DMS153 (cell line): ENCODE data around the gene DGUOK.

Source experiments
- DNase-seq: peaks from one replicate; lab custom pipeline; 2025; lab: John Stamatoyannopoulos, UW

DGUOK gene

GRCh38 chr2:73979686-73980085, 53.0 kb downstream of the DGUOK start:
- no peak for DNase-seq

GRCh38 chr2:73980566-73980965, 53.9 kb downstream of the DGUOK start:
- no peak for DNase-seq

DNA sequence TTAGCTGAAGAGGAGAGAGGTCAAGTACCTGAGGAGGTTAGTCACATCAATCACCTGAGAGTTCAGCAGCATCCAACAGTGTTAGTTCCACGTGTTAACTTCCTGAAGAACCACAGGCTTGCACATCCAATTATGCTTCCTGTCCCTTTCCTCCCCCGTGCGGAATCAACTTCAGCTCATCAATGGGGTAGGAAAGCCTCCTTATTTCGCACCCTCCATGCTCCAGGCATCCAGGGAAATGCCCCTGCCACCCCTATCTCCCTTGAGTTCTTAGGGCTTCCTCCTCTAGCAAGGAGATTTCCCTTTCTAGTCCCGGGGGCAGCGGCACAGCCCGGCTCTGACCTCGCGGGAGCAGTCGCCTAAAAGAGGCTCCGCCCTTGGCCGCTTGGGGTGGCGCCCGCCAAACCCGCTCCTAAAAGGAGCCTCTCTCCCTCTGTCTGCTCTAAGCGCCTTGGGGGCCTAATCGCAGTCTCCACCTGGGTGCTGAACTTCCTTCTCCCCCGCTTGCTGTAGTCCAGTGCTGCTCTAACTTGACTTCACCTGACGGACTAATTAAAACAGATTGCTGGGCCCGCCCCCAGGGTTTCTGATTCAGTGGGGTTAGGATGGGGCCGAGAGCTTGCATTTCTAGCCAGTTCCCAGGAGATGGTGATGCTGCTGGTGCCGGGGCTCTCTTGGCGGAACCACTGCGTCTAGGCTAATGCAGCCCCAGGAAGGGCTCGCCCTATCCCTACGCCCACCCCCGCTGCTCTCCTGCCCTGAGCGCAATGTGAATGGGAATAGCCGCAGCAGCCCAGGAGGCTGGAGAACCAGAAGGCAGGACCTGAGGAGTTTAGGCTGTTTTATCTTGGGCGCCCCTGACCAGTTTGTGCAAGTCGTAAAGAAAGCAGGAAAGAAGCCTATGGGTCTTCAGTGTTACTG, 54.7 kb downstream of the DGUOK start:
- DNase-seq, result peak; percentile 33

- DNase-seq, result no peak
Observed at GRCh38 chr2:73982140-73982617, 55.5 kb downstream of the DGUOK start.

DNA sequence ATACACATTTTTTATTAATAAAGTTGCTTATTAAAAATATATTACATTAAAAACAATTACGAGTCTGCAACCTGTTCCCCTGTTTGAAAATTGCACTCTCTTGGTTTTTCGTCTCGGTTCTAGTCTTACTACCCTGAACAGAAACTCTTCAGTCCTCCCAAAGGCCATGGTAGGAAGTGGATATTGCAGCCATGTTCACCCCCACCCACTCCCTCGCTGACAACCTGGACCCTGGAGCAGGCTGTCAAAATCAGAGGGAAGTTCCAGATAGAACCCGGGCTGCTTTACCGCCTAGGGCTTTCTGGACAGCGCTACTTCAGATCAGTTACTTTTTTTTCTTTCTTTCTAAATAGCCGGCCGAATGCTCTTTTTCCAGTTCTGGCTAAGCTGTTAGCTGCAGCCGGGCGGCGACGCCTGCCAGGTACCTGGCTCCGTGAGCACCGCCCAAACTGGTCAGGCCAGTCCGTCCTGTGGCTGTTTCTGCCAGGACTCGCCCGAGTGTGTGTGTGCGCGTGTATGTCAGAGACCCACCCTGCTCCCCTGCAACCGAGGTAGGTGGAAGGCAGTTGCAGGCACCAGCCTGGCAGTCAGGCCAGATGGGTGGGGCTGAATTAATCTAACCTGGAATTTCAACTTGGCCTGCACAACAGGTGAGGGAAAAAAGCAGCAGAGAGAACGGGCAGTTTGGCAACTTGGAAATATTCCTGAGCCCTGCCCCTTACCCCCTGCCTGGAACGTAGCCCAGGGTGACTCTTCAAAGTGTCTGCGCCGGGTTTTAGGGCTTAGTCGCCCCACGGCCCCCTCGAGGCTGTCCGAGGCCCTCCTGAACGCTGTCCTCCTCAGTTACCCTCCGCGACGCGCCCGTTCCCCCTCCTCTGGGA, 56.9 kb downstream of the DGUOK start:
- DNase-seq, result peak; percentile 79

DNA sequence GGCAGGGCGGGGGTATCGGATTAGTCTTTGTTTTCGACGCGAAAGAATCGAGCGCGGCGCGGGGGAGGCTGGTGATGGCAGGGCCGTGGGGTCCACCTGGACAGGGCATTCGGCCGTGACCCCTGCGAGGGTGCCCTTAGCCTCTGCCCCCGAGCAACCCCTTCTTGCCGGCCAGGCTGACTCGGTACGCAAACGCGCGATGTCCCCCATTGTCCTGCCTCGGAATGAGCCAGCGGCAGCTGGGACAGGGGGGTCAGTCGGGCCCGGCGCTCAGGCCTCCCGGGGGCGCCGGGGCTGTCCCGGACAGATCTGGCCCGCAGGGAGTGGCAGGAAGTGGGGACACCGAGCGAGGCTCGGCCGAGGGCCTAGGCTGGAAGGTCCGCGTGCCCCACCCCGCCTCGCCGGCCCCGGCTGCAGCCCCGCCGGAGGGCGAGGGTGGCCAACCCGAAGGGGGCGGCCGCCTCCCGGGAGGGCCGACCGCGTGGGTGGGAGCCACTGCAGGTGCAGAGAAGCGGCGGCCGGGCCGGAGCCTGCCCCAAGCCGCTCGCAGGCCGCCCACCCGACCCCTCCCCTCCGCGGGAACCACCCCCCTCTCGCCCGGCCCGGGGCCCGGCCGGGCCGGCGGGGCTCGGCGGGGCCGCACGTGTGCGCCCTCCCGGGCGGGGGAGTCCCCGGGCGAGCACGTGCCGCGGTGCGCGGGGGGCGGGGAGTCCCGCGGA, 57.7 kb downstream of the DGUOK start, which contains the start of gene TET3:
TET3 (plus strand) TSS at position 708 of the 719 bp plus-strand sequence. CDS start 1,494 bp downstream, outside the sequence.
- peak; percentile 22 for DNase-seq

- no peak for DNase-seq
Observed at GRCh38 chr2:73984922-73985307, 58.2 kb downstream of the DGUOK start.

DNA sequence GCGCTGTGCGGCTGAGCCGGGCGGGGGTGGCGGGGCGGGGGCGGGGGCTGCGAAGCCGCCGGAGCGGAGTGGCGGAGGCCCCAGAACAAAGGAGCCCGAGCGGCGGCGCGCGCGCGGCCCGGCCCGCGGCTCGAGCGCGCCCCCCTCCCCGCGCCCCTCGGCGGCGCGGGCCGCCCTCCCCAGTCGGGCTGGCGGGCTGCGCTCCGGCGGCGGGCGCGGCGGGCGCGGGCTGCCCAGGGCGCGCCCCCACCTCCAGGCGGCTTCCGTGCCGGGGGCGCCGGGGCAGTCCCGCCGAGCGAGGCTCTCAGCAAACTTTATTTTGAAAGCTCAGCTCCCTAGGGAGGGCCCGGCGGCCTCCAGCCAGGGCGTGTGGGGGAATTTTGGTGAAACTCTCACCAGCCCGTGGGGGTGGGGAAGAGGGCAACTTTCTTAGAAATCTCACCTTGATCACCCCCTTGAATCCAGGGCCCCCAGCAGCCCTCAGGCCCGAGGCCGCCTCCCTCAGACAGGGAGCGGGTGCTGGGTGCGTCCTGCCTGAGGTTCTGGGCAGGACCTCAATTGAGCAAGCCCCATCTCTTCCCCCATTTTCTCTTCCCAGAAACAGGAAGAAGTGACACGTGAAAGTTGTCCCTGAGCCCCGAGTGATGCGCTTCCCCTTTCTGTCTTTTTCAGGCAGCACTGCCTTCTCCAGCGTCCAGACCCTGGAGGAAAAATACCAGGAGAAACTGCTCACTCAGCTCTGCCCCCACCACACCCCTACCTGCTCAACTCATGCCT, 58.8 kb downstream of the DGUOK start:
- DNase-seq, result no peak

DNA sequence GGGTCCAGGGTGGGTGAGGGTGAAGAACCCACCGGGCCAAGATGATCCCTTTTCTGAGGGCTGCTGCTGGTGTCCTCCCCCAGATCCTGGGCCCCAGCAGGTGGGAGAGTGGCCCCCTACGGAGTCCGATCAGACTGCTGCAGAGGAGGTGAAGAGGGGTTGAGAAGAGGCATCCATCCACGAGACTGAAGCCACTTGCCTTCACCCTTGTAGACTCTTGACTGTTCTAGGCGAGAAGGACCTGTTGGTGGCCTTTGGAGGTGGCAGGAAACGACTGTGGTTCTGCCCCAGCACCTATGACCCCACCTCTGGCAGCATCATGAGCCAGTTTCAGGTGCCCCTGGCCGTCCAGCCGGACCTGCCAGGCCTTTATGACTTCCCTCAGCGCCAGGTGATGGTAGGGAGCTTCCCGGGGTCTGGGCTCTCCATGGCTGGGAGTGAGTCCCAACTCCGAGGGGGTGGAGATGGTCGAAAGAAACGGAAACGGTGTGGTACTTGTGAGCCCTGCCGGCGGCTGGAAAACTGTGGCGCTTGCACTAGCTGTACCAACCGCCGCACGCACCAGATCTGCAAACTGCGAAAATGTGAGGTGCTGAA, 59.5 kb downstream of the DGUOK start:
- DNase-seq, result no peak

GRCh38 chr2:73987109-73987947, 60.6 kb downstream of the DGUOK start:
- DNase-seq, result no peak

GRCh38 chr2:73987948-73988700, 61.4 kb downstream of the DGUOK start:
- DNase-seq, result no peak

- DNase-seq, result no peak
Observed at GRCh38 chr2:73989972-73990371, 63.3 kb downstream of the DGUOK start.

DNA sequence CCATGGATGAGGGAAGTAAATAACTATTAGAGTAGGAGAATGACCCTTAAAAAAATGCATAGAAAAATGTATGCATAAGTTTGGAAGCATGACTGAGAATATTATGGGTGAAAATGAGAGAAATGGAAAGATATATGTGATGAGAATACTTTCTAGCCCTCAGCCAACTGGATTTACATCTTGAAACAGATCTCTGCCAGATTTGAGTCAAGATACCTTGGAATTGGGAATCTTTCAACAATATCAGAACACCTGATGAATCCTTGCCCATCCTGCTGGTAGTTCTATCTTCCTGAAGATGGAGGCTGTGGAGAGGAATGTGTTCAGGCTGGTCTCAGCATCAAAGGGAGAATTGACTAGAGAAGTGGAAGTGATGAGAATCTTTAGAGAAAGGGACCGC, 63.9 kb downstream of the DGUOK start:
- DNase-seq, result no peak

DNA sequence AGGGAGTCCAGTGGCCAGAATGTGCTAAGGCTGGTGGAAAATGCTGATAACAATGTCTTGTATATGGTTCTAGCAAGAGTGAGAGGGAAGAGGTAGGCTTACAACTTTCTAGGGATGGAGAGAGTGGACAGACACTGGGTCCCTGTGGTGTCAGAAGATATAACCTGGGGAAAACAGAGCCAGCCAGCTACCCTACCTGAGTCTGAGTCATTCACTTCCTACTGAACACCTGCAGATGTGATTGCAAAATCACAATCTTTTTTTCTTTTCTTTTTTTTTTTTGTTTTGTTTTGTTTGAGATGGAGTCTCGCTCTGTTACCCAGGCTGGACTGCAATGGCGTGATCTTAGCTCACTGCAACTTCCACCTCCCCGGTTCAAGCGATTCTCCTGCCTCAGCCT, 65.4 kb downstream of the DGUOK start:
- no peak for DNase-seq

- no peak for DNase-seq
Observed at GRCh38 chr2:73993376-73993775, 66.7 kb downstream of the DGUOK start.

GRCh38 chr2:73993778-73994177, 67.1 kb downstream of the DGUOK start:
- DNase-seq, result no peak

DNA sequence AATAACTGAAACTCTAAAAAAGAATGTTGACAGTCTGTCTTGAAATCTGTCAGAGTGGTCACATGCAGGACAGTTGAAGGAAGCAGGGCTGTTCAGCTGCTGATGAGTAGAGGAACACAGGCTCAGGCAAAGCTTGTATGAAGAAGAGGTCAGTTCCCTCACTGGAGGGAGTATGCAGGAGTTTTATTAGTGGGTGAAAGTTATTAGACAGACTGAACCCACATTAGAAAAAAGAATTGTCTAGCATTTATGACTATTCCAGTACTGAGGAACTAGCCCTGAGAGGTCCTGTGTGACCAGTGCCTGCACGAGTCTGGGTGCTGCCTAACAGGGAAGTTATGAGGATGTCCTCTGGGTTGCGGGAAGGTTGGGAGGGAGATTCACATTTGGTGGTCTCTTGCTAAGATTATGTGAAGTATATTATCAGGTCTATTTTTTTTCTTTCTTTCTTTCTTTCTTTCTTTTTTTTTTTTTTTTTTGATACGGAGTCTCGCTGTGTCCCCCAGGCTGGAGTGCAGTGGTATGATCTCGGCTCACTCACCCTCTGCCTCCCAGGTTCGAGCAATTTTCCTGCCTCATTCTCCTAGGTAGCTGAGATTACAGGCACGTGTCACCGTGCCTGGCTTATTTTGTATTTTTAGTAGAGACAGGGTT, 67.6 kb downstream of the DGUOK start:
- no peak for DNase-seq

GRCh38 chr2:73995810-73996209, 69.1 kb downstream of the DGUOK start:
- no peak for DNase-seq

DNA sequence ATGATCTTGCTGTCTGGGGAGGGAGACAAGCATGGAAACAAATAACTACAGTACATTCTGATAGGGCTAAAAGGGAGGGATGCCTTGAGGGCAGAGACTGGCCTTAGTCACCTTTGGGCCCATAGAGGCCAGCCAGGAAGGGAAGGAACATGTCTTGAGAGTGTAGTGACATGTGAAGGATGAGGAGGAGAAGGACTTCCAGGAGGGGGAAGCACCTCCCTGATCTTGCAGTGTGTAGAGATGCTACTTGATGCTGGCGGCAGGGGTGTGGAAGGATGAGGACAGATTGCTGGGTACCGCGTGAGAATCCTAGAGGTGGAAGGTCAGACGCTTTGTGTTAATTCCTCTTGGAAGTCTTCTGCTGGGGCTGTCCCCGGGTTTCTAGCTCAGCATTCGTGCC, 71.1 kb downstream of the DGUOK start:
- DNase-seq, result no peak
